Large intestine (tissue), 3 donors: ENCODE measurements around the gene UBASH3B. TPM values are rescaled to one million over a fixed set of nuclear protein-coding genes. Genes with fewer than 3 reads are reported as not detected.
A peak's percentile ranks its signal among the peaks of the same experiment; 100 is the strongest.

Experiments
- DNase-seq, 2 donors: peaks; one replicate each; pipeline versions ENCODE4 v3.0.0 to v3.0.0-alpha.2; 2013
- H3K27ac ChIP-seq: one replicate; pipeline ENCODE4 v1.5.1; 2013; ENCODE audit warnings: low read length
- H3K27me3 ChIP-seq: 2 replicates; pipeline ENCODE4 v1.6.1; 2013; ENCODE audit warnings: low read length; ENCODE audit not compliant: control insufficient read depth, insufficient read depth
- H3K36me3 ChIP-seq: 2 replicates; pipeline ENCODE4 v1.6.1; 2013; ENCODE audit warnings: low read length; ENCODE audit not compliant: control insufficient read depth, insufficient read depth
- H3K4me1 ChIP-seq: one replicate; pipeline ENCODE4 v1.6.1; 2013; ENCODE audit warnings: low read length; ENCODE audit not compliant: control insufficient read depth, insufficient read depth
- H3K4me3 ChIP-seq: one replicate; pipeline ENCODE4 v1.5.1; 2013; ENCODE audit warnings: low read length
- H3K9me3 ChIP-seq: one replicate; pipeline ENCODE4 v1.6.1; 2013; ENCODE audit warnings: mild to moderate bottlenecking, low read depth, low read length, moderate library complexity; ENCODE audit not compliant: control insufficient read depth
- WGBS: methylation state at CpG from one replicate; pipeline ENCODE4 v1.1.5; 2013; ENCODE audit warnings: low lambda C conversion rate; ENCODE audit not compliant: insufficient coverage; 5-methylcytosine and 5-hydroxymethylcytosine counted together
- polyA plus RNA-seq: library from polyadenylated mRNA; unstranded; fragments of 120-200 nt; gene quantifications from one replicate; pipeline ENCODE4 v1.2.1, GENCODE V29; 2013

Gene UBASH3B
- polyA plus RNA-seq, 1 donor: 2.8 TPM

DNA sequence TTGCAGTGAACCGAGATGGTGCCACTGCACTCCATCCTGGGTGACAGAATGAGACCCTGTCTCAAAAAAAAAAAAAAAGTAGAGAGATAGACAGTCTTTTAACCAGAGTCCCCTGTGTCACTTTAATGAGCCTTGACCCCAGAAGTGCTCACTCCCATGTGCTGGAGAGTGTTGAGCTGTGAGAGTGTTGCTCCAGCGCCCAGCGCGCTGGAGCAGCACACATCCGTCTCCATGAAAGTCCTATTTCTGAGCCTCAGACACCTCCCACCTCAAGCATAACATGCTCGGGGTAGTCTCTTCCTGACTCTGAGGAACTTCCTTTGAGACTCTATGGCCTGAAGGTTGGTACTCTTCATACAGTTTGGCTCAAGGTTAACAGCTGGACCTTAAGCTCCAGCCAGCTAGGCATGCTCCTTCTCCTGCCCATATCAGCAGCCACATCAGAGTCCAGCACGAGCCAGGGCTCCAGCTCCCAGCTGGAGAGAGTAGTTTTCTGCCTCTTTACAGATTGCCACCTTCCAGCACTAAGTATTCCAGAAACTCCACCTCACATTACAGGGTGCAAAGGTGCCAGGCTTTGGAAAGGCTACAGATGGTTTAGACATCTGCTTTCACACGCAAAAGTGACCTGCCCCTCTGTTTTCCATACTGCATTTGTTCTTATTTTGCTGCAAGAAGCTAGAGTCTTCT lies 29.4 kb upstream of the UBASH3B start:
- no CpG with 5 or more reads among the region's 8 CpGs for WGBS
- DNase-seq: no peak
- no peak overlapping the region for H3K4me3 ChIP-seq
- no peaks in the 10 kb centered on the region for H3K27me3 ChIP-seq
- no peaks in the 10 kb centered on the region for H3K36me3 ChIP-seq
- no peak overlapping the region for H3K27ac ChIP-seq
- H3K4me1 ChIP-seq: no peaks in the 10 kb centered on the region
- H3K9me3 ChIP-seq: no peaks in the 10 kb centered on the region

DNA sequence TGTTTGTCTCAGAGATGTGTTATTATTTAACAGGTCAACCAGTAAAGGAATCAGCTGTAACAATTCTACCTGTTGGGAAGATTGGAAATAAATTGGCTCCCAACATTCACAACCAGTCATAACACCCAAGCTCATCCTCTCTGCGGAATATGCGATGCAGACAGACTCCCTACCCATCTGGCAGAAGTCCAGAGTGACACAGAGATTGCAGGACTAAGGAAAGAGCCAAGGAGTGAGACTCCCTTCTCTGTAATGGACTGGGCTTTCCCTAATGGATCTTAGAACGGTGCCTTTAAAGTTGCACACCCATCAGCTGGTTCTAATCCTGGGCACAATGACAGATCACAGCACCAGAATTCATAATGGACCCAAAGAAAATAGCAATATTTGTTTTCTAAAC lies 27.8 kb upstream of the UBASH3B start:
- Histone ChIP-seq H3K36me3 (no peaks in the 10 kb centered on the region), H3K4me3 (no peak overlapping the region), H3K9me3 (no peaks in the 10 kb centered on the region), H3K27me3 (no peaks in the 10 kb centered on the region), H3K4me1 (no peaks in the 10 kb centered on the region), H3K27ac (no peak overlapping the region)
- no CpG with 5 or more reads among the region's 3 CpGs for WGBS
- no peak for DNase-seq

DNA sequence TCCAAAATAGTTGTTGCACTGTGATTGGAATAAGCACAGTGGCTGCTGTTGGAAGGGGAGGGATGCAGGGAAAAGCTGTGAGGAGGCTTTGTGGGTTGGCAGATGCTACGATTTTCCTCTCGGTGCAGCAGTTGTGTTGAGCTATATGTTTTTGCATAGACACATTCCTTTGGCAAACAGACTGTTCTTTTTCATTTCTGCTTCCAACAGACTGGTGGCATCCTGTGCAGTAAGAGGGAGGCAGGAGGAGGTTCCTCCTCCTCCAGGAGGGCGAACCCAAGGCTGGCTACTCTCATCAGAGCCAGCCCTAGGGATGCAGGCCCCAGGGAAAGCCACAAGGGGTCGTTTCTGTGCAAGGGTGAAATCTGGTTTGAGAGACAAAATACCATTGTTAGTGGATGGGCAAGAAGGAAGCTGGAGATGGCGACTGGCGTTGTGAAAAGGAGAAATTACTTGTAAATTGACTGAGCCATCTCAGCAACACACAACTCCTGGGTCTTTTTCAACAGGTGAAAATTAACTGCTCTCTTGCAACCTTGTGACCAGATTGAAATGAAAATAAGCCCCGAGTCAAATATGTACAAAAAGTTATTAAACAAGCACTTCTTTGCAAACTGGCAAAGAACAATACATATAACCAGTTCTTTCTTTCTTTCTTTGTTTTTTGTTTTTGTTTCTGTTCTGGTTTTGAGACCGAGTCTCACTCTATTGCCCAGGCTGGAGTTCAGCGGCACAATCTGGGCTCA lies 26.5 kb upstream of the UBASH3B start:
- H3K27me3 ChIP-seq: no peaks in the 10 kb centered on the region
- 100% methylated on average over 1 of the region's 9 CpGs for WGBS
- H3K27ac ChIP-seq: no peak overlapping the region
- no peaks in the 10 kb centered on the region for H3K36me3 ChIP-seq
- H3K4me3 ChIP-seq: no peak overlapping the region
- peak; percentile 9 to 17 for DNase-seq
- H3K9me3 ChIP-seq: no peaks in the 10 kb centered on the region
- H3K4me1 ChIP-seq: no peaks in the 10 kb centered on the region

DNA sequence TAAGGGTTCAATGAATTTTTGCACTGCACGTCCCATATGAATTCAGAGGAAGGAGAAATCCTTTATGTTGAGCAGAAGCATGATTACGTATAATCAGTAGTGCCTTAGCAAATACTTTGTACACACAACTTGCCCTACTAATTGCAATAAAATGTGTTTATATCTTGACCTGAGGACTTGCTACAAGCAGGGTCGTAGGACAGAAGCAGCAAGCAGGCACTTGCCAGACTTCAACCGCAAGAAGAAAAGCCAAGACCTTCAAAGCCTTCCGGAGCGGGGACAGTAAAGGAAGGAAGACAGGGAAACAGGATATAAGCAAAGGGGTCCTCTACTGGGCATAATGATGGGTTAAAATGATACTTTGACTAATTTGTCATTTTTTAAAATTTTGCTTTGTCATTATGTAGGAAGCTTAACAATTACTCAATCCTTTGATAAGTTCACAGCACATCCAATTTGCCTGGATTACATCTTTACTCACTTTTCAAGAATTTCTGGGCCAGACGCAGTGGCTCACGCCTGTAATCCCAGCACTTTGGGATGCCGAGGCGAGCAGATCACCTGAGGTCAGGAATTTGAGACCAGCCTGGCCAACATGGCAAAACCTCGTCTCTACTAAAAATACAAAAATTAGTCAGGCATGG lies 23.2 kb upstream of the UBASH3B start:
- no peak for DNase-seq
- Histone ChIP-seq H3K4me1 (no peaks in the 10 kb centered on the region), H3K4me3 (no peak overlapping the region), H3K27ac (no peak overlapping the region), H3K9me3 (no peaks in the 10 kb centered on the region), H3K27me3 (no peaks in the 10 kb centered on the region), H3K36me3 (no peaks in the 10 kb centered on the region)
- WGBS: 78% methylated on average over 3 of the region's 11 CpGs

DNA sequence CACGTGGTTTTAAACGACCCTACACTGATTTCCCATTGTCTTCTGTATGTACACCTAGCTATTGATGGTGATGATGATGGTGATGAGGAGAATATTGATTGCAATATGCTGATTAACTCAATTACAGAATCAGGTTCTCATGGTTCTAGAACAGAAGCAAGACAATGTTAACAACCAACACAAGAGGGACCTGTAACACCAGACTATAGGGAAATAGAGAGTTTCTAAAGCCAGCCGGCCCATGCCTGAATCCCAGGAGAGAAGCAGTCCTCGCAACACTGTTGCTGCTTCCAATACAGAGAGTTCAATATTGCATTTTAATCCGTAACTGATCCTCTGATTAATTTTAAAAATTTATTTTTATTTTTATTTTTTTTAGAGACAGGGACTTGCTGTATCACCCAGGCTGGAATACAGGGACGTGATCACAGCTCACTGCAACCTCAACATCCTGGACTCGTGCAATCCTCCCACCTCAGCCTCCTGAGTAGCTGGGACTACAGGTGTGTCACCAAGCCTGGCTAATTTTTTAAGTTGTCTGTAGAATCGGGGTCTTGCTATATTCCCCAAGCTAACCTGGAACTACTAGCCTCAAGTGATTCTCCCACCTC lies 22.2 kb upstream of the UBASH3B start:
- no peaks in the 10 kb centered on the region for H3K27me3 ChIP-seq
- no peaks in the 10 kb centered on the region for H3K4me1 ChIP-seq
- WGBS: no CpG with 5 or more reads among the region's 8 CpGs
- H3K4me3 ChIP-seq: no peak overlapping the region
- H3K9me3 ChIP-seq: no peaks in the 10 kb centered on the region
- no peak overlapping the region for H3K27ac ChIP-seq
- no peak for DNase-seq
- no peaks in the 10 kb centered on the region for H3K36me3 ChIP-seq

DNA sequence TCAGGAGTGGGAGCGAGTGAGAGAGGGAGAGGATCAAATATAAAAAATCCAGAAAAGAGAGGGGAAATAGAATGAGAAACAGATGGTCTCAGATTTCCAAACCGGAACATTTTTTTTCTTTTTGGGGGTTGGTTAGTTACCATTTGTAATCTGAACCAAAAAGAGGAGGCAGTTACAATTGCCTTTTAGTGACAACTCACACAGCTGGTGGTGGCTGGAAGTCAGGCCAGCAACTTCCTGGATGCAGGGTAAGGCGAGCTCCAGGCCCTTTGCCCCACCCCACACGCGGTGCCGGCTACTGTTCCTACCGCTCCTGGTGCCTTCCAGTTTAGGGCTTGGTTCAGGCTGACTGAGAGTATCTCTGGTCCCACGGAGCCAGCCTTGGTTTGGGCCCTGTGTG lies 21.0 kb upstream of the UBASH3B start:
- Histone ChIP-seq H3K4me1 (no peaks in the 10 kb centered on the region), H3K36me3 (no peaks in the 10 kb centered on the region), H3K27ac (no peak overlapping the region), H3K9me3 (no peaks in the 10 kb centered on the region), H3K4me3 (no peak overlapping the region), H3K27me3 (no peaks in the 10 kb centered on the region)
- WGBS: 82% methylated on average over 2 of the region's 8 CpGs
- no peak for DNase-seq

DNA sequence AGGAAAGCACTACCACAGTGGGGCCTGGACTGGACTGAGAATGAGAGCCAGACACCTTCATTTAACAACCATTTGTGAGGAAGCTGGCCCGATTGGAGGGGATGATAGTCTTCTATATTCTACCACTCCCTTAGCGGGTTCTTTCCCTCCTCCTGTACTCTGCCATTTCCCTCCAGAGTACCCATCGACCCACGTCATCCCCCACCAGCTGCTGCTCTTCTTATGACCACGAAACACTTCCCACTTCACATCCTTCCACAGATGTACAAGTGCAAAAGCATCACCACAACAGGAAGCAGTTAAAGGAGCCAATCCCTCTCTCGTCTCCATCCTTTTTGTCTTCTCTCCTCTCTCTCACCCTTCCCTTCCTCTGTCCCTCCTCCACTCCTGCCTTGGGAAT lies 18.0 kb upstream of the UBASH3B start:
- DNase-seq: no peak
- H3K4me1 ChIP-seq: no peaks in the 10 kb centered on the region
- 100% methylated on average over 1 of the region's 6 CpGs for WGBS
- H3K9me3 ChIP-seq: no peaks in the 10 kb centered on the region
- no peaks in the 10 kb centered on the region for H3K27me3 ChIP-seq
- H3K27ac ChIP-seq: no peak overlapping the region
- H3K4me3 ChIP-seq: no peak overlapping the region
- H3K36me3 ChIP-seq: no peaks in the 10 kb centered on the region

DNA sequence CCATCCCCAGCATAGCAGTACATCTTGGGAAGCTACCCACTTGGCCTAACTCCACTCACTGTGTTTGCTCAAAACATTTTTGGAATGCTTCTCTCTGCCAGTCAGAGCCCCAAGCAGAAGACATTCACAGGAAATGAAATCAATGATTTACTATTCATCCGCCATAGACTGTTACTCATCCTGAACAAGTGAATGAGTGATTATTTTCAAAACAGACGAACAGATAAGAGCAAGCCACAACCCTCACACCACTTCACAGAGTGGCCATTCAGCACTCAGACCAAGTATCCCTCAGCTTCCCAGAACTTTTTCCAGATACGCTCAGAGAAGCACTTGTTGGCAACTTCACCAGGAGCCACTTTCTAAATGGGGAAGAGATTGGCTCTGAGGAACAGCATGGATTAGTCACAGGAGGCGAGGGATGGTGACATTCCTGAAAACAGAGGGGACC lies 13.0 kb upstream of the UBASH3B start:
- Histone ChIP-seq H3K27ac (no peak overlapping the region), H3K4me1 (no peaks in the 10 kb centered on the region), H3K36me3 (no peaks in the 10 kb centered on the region), H3K9me3 (no peaks in the 10 kb centered on the region), H3K27me3 (no peaks in the 10 kb centered on the region), H3K4me3 (no peak overlapping the region)
- DNase-seq: no peak
- 20% methylated on average over 1 of the region's 4 CpGs for WGBS

DNA sequence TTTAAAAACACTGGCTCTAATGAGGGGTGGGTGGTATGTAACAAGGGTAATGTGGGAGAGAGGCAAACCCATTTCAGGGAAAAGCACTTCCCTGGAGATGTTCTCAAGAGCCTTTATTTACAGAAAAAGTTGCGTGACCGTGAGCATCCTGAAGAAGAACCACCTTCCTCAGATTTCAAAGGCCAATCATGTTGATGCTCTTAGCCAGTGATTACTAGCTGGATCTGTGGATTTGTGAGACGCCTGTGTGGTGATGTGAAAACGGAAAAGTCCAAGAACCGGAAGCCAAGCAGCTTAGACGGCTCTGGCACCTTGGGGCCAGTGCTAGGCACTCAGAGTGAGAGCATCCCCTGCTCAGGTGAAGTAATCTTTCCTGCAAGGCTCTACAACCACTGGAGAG lies 12.6 kb upstream of the UBASH3B start:
- Histone ChIP-seq H3K4me1 (no peaks in the 10 kb centered on the region), H3K27me3 (peaks cover 3% of the 10 kb centered on the region), H3K27ac (no peak overlapping the region), H3K36me3 (no peaks in the 10 kb centered on the region), H3K4me3 (no peak overlapping the region), H3K9me3 (no peaks in the 10 kb centered on the region)
- no peak for DNase-seq
- WGBS: no CpG with 5 or more reads among the region's 6 CpGs

DNA sequence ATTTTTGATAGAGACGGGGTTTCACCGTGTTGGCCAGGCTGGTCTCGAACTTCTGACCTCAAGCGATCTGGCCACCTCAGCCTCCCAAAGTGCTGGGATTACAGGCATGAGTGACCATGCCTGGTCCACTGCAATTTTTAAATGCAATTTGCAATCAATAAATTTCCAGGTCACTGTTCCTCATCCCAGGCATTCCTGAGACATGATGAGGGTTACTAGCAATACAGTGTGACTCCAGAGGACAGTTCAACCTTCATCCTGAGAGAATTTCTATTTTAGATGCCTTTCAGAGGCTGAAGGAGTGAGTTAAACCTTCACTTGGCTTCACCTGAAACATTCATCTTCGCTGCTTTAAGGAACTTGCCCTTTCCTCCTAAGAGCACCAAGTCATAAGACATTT lies 9.7 kb upstream of the UBASH3B start:
- WGBS: no CpG with 5 or more reads among the region's 5 CpGs
- H3K27me3 ChIP-seq: peaks cover 3% of the 10 kb centered on the region

More for the DNA sequence above, 9.7 kb upstream of the UBASH3B start:
- no peak for DNase-seq
- Histone ChIP-seq H3K9me3 (no peaks in the 10 kb centered on the region), H3K4me3 (no peak overlapping the region), H3K36me3 (no peaks in the 10 kb centered on the region), H3K4me1 (no peaks in the 10 kb centered on the region), H3K27ac (no peak overlapping the region)
